ENCODE results near the gene NLGN2. TPM values are rescaled to one million over a fixed set of nuclear protein-coding genes. Genes with fewer than 3 reads are reported as not detected.

The NLGN2 gene
- total RNA-seq, 1 donor from 2014 or later: 68.4 TPM

DNA sequence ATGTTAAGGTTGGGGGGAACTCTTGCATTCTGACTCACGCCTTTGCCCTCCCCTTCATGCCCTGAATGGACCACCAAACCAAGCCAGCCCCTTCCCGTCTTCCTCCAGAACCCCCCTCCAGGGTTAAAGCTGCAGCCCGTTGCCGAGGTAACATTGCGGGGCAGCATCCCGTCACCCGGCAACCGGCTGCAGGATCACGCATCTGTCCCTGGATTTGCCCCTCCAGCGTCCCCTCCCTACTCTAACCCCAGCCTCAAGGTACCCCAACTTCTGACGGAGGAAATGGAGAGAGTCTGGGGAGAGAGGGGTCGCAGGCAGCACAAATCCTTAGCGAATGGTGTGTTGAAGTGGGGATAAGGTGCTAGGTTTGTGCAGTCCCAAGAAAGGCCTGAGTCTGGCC lies 563 bp upstream of the NLGN2 start:
- peak overlapping the region; percentile 52 for H3K4me3 Mint-ChIP-seq
- no peaks in the 10 kb centered on the region for H3K9me3 Mint-ChIP-seq
- TF ChIP-seq, protein P1, sequence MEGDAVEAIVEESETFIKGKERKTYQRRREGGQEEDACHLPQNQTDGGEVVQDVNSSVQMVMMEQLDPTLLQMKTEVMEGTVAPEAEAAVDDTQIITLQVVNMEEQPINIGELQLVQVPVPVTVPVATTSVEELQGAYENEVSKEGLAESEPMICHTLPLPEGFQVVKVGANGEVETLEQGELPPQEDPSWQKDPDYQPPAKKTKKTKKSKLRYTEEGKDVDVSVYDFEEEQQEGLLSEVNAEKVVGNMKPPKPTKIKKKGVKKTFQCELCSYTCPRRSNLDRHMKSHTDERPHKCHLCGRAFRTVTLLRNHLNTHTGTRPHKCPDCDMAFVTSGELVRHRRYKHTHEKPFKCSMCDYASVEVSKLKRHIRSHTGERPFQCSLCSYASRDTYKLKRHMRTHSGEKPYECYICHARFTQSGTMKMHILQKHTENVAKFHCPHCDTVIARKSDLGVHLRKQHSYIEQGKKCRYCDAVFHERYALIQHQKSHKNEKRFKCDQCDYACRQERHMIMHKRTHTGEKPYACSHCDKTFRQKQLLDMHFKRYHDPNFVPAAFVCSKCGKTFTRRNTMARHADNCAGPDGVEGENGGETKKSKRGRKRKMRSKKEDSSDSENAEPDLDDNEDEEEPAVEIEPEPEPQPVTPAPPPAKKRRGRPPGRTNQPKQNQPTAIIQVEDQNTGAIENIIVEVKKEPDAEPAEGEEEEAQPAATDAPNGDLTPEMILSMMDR (conservative IDR thresholded peaks at IDR 0.05): no peak
- peaks cover 12% of the 10 kb centered on the region for H3K4me1 Mint-ChIP-seq (ENCODE audit: unreplicated experiment)
- H3K27me3 Mint-ChIP-seq: peaks cover 4% of the 10 kb centered on the region
- no peak for DNase-seq (ENCODE audit: extremely low spot score, unreplicated experiment)
- H3K36me3 Mint-ChIP-seq: peaks cover 12% of the 10 kb centered on the region
- no peak overlapping the region for H3K27ac Mint-ChIP-seq

DNA sequence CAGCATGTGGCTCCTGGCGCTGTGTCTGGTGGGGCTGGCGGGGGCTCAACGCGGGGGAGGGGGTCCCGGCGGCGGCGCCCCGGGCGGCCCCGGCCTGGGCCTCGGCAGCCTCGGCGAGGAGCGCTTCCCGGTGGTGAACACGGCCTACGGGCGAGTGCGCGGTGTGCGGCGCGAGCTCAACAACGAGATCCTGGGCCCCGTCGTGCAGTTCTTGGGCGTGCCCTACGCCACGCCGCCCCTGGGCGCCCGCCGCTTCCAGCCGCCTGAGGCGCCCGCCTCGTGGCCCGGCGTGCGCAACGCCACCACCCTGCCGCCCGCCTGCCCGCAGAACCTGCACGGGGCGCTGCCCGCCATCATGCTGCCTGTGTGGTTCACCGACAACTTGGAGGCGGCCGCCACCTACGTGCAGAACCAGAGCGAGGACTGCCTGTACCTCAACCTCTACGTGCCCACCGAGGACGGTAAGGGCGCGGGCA lies 645 bp downstream of the NLGN2 start:
- Mint-ChIP-seq H3K27me3 (peaks cover 4% of the 10 kb centered on the region), H3K36me3 (peaks cover 15% of the 10 kb centered on the region), H3K9me3 (no peaks in the 10 kb centered on the region), H3K27ac (no peak overlapping the region), H3K4me1 (ENCODE audit: unreplicated experiment) (peaks cover 17% of the 10 kb centered on the region), H3K4me3 (no peak overlapping the region)
- TF ChIP-seq, protein P1 (conservative IDR thresholded peaks at IDR 0.05): no peak
- DNase-seq (ENCODE audit: extremely low spot score, unreplicated experiment): no peak

GRCh38 chr17:7408863-7409262 lies 1.2 kb downstream of the NLGN2 start:
- Mint-ChIP-seq H3K27me3 (peaks cover 4% of the 10 kb centered on the region), H3K36me3 (peaks cover 15% of the 10 kb centered on the region), H3K4me1 (ENCODE audit: unreplicated experiment) (peaks cover 17% of the 10 kb centered on the region), H3K27ac (no peak overlapping the region), H3K9me3 (no peaks in the 10 kb centered on the region), H3K4me3 (peak overlapping the region; percentile 64)
- TF ChIP-seq, protein P1 (conservative IDR thresholded peaks at IDR 0.05): no peak
- no peak for DNase-seq (ENCODE audit: extremely low spot score, unreplicated experiment)

GRCh38 chr17:7409716-7410115 lies 2.1 kb downstream of the NLGN2 start:
- peaks cover 17% of the 10 kb centered on the region for H3K4me1 Mint-ChIP-seq (ENCODE audit: unreplicated experiment)
- TF ChIP-seq, protein P1 (conservative IDR thresholded peaks at IDR 0.05): no peak
- peak overlapping the region; percentile 5 for H3K4me3 Mint-ChIP-seq
- peaks cover 4% of the 10 kb centered on the region for H3K27me3 Mint-ChIP-seq
- peak overlapping the region; percentile 6 for H3K27ac Mint-ChIP-seq
- no peaks in the 10 kb centered on the region for H3K9me3 Mint-ChIP-seq
- H3K36me3 Mint-ChIP-seq: peaks cover 15% of the 10 kb centered on the region
- no peak for DNase-seq (ENCODE audit: extremely low spot score, unreplicated experiment)

- Mint-ChIP-seq H3K27me3 (peaks cover 3% of the 10 kb centered on the region), H3K4me1 (ENCODE audit: unreplicated experiment) (peaks cover 16% of the 10 kb centered on the region), H3K27ac (no peak overlapping the region), H3K4me3 (no peak overlapping the region), H3K36me3 (peaks cover 15% of the 10 kb centered on the region), H3K9me3 (no peaks in the 10 kb centered on the region)
- TF ChIP-seq, protein P1 (conservative IDR thresholded peaks at IDR 0.05): no peak
- no peak for DNase-seq (ENCODE audit: extremely low spot score, unreplicated experiment)
Observed at GRCh38 chr17:7410634-7411426, 3.2 kb downstream of the NLGN2 start.
